Amygdala (tissue), 56 donors: ENCODE data around the gene BPNT1.
"Not testable (repeated sequence)": the region's sequence is repeated elsewhere in the genome, so short reads cannot be mapped to it uniquely, and the experiment has no call there.

Experiments
- DNase-seq, 56 donors: peaks; one replicate each; lab custom pipeline; 2025; lab: John Stamatoyannopoulos, UW

The BPNT1 gene, protein sequence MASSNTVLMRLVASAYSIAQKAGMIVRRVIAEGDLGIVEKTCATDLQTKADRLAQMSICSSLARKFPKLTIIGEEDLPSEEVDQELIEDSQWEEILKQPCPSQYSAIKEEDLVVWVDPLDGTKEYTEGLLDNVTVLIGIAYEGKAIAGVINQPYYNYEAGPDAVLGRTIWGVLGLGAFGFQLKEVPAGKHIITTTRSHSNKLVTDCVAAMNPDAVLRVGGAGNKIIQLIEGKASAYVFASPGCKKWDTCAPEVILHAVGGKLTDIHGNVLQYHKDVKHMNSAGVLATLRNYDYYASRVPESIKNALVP

DNA sequence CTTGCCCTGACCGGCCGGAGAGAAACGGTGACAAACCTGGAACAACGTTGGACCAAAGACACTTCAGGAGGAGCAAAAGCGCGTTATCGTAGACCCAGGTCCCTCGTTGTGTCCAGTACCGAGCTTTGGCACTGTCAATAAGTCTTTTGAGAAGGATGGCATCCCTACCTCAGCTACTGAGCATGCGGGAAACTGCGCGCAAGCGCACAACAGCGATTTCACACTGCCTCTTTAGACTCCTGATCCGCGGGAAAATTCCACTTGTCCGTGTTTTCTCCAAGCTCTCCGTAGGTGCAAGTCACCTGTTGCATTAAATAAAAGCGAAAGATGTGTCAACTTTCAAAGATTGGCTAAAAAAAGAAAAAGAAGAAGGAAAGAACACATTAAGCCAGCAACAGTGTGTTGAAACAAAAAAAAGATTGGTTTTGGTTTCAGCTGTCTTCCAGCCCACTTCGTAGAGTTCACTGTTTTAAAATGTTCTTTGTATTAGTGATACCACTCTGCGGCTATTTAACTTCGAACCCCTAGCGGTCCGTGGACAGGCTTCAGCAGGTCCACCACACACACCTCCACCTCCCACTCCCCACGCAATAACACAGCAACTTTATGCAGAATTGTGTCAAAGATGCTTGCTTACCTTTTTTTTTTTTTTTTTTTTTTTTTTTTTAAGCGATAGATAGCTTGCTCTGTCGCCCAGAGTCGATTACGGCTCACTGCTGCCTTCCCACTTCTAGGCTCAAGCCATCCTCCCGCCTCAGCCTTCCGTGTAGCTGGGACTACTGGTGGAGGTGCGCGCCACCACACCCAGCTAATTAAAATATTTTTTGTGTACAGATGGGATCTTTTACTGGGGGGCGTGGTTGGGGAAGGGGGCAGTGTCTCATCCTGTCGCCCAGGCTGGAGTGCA lies at the start of gene BPNT1:
BPNT1 (minus strand) TSS at position 139 of the 907 bp plus-strand sequence. CDS start 9,942 bp downstream, outside the sequence.
- peak; percentile 60 to 97 (median 83) for DNase-seq

DNA sequence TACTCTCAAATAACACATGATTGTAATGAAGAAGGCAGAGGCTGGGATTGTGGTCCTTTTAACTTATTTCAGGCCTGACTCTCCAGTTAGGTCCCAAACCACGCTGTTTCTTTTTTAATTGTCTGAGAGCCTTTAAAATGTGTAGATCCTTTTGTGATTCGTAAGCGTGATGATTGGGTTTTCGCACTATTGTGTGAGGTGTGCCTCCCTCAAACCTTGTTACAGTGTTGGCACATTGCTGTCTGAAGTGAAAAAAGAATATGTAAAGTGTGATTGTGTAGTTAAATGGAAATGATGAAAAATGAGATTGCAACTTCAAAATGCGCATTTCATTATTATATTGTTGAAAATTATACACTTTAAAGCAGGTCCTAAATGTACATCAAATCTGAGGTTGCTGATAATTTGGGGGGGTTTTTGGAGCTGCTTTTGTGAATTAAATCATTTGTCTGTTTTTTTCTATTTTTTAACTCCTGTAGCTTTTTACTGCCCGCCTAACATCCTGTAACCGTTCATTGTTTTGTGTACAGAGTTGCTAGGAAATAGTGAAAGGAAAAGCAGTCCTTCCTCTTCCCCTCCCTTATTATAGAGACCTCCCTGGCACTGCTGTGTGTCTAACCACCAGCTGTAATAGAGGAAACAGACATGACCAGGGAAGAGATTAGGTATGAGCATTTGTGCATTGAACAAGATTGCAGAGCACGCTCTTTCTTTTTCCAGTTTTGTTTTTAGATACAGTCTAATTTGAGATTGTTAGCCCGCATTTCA lies 47.6 kb upstream of the BPNT1 start:
- no peak for DNase-seq

DNA sequence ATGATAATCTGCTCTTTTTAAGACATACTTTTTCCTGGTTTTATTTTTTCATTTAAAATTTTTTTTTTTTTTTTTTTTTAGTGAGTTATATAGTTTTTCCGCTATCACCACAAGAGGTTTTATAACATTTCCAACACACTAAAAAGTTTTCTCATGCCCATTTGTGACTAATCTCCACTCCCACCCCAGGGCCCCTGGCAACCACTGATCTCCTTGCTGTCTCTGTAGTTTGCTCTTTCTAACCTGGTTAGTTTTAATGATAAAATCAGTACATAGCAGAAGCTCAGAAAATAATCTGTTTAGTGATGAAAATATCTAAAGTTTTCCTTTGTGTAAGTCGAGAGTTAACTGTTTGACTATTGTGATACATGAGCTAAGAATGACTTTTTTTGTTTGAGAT lies 46.2 kb upstream of the BPNT1 start:
- no peak for DNase-seq

DNA sequence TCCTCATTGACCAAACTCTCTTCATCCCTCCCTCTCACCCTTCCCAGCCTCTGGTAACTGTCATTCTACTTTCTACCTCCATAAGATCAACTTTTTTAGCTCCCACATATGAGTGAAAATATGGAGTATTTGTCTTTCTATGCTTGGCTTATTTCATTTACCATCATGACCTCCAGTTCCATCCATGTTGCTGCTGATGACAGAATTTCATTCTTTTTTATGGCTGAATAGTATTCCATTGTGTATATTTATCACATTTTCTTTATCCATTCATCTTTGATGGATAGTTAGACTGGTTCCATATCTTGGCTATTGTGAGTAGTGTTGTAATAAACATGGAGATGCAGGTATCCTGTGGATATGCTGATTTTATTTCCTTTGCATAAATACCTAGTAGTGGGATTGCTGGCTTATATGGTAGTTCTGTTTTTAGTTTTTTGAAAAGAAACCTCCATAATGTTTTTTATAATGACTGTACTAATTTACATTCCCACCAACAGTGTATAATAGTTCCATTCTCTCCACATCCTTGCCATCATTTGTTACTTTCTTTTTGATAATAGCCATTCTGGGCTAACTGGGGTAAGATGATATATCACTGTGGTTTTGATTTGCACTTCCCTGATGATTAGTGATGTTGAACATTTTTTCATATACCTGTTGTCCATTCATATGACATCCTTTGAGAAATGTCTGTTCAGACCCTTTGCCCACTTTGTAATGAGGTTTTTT lies 40.1 kb upstream of the BPNT1 start:
- DNase-seq = no peak

DNA sequence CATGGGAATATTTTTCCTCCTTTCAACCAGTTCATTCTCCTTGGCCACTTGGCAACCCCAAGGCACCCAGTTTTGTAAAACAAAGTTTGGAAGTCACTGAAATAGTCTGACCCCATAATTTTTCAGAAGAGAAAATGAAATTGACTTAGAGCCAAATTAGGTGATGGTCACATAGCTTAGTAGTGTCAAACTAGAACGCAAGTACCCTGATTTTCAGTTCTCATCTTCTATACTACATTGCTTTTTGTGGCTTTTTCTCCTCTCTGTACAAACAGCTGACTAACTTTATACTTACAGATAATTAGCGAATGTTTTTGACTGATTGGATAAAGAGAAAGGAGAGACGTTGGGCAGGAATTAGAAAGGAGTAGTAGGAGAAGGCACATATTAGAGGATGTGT lies 37.5 kb upstream of the BPNT1 start:
- no peak for DNase-seq

DNA sequence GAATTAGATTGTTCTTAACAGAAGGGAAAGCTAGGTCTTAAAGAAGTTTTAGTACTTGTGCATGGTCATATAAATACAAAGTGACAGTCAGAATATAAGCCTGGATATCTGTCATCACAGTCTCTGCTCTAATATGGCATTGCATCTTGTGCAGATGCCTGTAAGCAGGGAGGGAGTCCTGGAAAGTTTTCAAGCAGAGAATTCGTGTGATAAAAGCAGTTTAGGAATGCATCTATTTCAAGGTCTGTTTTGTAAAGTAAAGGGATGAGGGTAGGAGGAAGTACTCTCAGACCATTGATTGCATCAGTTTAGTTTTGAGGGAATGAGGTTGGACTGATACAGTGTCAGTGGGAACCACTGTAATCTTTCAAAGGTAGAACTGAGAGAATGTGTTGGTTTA lies 35.0 kb upstream of the BPNT1 start:
- no peak for DNase-seq

DNA sequence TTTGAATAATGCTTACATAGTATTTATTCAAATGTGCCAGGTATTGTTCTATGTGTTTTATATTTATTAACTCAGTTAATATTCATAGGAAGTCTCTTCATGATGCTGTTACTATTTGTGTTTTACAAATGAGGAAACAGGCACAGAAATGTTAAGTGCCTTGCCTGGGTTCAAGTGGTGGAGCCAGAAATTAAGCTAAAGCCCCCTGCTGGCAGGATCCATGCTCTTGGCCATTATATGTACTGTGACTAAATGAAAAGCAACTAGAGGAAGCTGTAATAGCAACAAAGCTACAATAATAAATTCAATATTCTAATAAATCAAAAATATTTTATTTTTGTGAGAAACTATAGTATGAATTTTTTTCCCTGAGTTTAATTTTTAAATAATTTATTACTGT lies 34.3 kb upstream of the BPNT1 start:
- DNase-seq = no peak

DNA sequence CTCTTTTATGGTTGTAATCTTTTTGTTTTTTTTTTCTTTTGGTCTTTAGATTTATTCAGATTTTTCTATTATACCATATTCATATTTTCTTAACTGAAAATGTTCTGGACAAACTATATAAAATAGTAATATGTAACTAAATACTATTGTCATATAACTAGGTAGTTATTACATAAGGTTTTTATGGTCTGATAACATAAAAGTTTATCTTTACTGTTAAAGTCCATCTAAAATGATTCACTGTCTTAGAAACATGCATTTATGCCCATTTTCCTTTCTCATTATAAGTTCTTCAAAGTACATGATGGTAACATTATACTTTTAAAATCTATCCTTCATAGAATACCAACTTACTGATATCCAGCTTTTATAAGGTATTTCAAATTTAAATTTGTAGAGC lies 33.5 kb upstream of the BPNT1 start:
- no peak for DNase-seq

DNA sequence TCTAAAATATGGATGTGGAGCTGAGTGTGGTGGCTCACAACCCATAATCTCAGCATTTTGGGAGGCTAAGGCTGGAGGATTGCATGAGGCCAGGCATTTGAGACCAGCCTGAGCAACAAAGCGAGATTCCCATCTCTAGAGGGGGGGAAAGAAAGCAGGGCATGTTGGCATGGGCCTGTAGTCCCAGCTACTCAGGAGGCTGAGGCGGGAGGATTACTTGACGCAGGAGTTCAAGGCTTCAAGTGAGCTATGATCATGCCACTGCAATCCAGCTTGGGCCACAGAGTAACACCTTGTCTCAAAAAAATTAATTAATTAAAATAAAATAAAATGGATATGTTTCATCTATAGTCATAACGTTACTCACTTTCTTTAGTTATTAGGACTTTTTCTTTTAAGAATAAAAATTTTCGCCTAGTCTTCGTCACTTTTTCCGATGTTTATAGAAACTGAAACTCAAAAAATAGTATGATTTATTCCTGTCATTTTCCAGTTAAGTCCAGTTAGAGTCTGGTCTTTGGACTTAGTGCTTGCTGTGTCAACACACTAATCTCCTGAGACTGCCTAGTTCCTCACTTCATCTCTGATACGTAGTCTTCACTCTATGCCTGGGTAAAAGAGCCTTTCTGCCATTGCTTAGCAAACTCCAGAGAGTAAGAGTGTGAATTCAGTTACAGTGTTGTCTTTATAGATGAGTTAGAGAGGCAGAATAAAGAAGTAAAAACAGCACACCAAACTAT lies 32.4 kb upstream of the BPNT1 start:
- DNase-seq = no peak

DNA sequence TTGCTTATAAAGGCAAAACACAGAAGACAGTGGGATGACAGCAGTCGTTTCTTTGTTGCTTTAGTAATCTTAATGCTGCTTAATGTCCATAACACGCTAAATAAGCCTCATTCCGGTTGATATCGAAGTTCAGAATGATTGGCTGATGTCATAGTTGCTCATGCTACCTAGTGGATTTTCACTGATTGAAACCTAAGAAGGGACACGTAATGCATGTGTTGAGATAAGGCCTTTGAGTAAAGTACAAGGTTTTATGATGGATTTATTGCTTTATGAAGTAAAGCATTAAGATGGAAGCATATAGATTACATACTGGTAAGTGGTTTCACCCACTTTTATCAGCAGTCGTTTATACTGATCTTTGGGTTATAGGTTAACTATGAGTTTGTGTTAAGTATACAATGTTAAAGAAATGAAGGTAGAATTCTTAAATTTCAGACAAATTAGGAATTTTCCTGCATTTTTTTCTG lies 29.5 kb upstream of the BPNT1 start:
- DNase-seq = no peak

DNA sequence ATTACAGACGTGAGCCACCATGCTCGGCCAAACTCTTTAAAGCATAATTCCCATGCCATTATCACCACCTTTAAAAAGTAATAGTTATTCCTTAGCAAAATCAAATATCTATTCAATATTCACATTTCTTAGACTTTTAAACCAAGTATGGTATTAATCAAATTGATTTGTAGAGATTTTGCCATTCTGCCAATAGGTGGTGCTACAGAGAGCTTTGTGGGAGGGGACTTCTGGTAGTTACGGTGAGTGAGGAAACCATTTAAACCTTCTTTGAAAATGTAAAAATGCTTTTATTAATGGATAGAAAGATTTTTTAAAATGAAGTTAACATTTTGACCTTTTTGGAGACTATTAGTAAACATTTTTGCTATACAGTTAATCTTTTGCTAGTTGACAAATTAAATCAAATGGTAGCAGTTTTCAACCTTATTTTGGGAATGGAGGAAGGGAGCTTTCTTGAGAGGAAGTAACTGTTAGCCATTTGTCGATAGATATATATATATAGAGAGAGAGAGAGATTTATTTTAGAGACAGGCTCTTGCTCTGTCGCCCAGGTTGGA lies 23.6 kb upstream of the BPNT1 start:
- no peak for DNase-seq

DNA sequence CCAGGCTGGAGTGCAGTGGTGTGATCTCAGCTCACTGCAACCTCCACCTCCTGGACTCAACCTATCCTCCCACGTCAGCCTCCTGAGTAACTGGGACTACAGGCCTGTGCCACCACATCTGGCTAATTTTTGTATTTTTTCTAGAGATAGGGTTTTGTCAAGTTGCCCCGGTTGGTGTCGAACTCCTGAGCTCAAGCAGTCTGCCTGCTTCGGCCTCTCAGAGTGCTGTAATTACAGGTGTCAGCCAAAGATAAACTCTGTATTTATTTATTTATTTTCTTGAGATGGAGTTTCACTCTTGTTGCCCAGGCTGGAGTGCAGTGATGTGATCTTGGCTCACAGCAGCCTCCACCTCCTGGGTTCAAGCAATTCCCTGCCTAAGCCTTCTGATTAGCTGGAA lies 23.0 kb upstream of the BPNT1 start:
- DNase-seq = not testable (repeated sequence)

DNA sequence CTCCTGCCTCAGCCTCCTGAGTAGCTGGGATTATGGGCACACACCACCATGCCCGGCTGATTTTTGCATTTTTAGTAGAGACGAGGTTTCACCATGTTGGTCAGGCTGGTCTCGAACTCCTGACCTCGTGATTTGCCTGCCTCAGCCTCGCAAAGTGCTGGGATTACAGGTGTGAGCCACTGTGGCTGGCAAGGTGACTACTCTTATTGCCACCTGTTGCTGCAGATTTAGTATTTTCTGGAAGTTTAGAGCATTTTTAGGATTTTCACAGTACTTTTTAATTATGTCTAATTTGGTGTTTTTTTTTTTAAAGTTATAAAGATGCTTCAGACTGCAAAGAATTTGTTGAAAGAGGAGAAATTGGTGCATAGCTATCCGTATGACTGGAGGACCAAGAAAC lies 20.9 kb upstream of the BPNT1 start:
- DNase-seq = not testable (repeated sequence)

DNA sequence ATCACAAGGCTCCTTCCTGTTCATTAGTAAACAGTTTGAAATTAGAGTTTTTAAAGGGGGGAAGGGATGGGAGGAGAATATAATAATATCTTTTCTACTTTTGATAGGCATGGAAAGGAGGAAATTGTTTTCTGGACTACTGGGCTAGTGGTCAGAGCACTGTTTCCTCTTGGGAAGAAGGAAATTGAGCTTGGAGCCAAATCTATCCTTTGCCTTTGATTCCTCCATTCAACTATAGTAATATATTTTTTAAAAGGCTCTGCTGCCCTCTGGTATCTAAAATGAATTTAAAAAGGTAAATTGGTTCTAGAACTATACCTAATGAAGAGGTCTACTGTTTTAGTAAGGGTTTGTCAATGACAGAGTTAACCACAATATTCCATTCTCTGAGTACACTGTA lies 10.2 kb upstream of the BPNT1 start:
- no peak for DNase-seq

DNA sequence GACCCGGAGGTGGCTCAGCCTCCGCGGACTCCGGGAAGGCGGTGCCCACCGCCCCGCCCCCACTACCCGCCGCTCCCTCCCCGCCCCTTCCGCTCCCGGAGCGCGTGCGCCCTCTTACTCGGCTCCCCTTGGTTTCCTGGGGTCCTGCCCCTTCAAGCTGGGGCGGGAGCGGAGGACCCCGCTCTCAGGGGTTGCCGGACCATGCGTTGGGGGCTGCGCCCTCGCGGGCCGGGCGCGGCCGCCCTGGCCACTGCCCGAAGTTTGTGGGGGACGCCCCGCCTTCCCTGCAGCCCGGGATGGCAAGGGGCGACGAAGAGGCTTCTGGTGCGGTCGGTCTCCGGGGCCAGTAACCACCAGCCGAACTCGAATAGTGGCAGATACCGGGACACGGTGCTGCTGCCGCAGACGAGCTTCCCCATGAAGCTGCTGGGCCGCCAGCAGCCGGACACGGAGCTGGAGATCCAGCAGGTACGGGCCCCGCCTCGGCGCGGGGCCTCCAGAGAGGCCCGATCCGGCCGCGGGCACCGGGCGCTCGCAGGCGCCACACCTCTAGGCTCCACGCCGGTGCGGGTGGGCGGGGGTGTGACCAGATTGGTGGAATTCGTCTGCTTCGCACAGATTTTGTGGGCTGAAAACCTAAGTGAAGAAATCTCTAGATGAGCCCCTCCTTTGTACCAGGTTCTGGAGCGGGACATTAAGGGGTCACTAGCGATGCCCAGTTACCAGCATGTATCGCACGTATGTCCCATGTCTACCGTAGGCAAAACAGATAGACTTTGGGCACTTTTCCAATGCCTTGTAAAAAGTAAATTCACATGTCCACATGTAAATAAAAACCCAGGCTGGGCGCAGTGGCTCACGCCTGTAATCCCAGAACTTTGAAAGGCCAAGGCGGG lies 4.7 kb upstream of the BPNT1 start, which contains the start of gene IARS2:
IARS2 (plus strand) TSS at position 117 of the 896 bp plus-strand sequence; CDS start at position 202, 85 bp downstream.
- peak in 53 of 56 donors; percentile 38 to 89 (median 79) for DNase-seq

DNA sequence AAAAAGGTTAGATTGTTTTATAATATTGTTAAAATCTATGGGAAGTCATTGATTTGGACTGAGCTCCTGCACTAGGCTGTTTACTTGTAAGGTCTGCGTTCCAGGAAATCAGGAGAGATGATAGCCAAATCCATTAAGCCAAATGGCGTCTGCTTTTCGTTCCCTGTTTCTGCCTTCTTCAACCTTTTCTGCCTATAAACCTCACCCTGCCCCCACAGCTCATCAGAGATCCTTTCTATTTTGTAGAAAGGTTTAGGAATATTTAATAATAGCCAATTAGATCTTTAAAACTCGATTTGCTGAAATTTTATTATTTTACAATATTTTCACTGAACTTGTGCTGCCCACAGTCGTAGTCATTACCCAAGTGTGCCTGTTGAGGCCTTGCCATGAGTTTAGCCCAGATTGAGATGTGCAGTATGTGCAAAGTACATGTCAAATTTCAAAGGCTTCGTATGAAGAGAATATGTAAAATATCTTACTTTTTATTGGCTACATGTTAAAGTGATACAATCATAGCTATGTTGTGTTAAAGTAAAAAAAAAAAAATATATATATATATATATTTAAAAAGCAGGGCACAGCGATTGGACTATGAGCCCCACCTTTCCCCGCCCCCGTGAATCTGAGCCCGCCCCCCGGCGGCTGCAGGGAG lies 3.9 kb upstream of the BPNT1 start:
- DNase-seq = peak in 1 of 56 donors; percentile 63

DNA sequence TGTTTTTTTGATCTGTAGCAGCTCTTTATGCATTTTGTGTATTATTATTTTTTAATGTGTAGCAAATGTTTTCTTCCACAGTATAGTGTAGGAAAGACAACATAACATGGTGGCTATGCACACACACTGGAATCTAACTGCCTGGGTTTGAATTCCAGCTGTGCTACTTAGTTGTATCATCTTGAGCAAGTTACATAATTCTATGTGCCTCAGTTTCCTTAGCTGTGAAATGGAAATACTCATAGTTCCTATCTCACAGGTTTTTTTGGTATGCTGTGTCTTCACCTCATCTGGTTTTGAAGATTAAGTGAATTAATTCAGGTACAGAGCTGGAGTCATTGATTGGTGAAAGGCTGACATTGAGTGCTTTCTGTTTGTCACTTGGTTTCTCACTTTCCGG lies 3.1 kb upstream of the BPNT1 start:
- DNase-seq = no peak
